Gastrocnemius medialis (tissue), 4 donors: ENCODE data around the gene NHEJ1. TPM values are rescaled to one million over a fixed set of nuclear protein-coding genes. Genes with fewer than 3 reads are reported as not detected.
A peak's percentile ranks its signal among the peaks of the same experiment; 100 is the strongest.

Experiments used
- ATAC-seq, 2 donors: fragments of 150-250 bp; one replicate each; pipeline ENCODE4 v1.9.1; 2016
- DNase-seq, 2 donors: peaks; one replicate each; pipeline ENCODE4 v3.0.0-alpha.2; 2019
- H3K27ac ChIP-seq, 4 donors: fragments of 200-600 bp; sonication (generic); 1 replicate in 1 of 4; 2 replicates in 3 of 4; pipeline ENCODE4 v1.5.1; 2016 to 2018; ENCODE audit warnings: mild to moderate bottlenecking in 2 of 4, moderate library complexity in 1 of 4
- H3K27me3 ChIP-seq, 3 donors: fragments of 200-600 bp; sonication (generic) in 2 of 3; 1 replicate in 1 of 3; 2 replicates in 2 of 3; pipeline versions ENCODE4 v1.5.1 to v1.6.0; 2016 to 2019; ENCODE audit warnings: mild to moderate bottlenecking in 1 of 3, moderate library complexity in 1 of 3
- H3K36me3 ChIP-seq, 2 donors: fragments of 200-600 bp; sonication (generic) in 1 of 2; one replicate each; pipeline ENCODE4 v1.5.1; 2017 to 2018
- H3K4me1 ChIP-seq, 2 donors: fragments of 200-600 bp; sonication (generic) in 1 of 2; one replicate each; pipeline ENCODE4 v1.5.1; 2016 to 2017; ENCODE audit warnings: mild to moderate bottlenecking in 2 of 2
- H3K4me3 ChIP-seq, 4 donors: fragments of 200-600 bp; sonication (generic) in 3 of 4; 1 replicate in 1 of 4; 2 replicates in 3 of 4; pipeline ENCODE4 v1.5.1; 2016 to 2019; ENCODE audit warnings: mild to moderate bottlenecking in 2 of 4
- H3K9me3 ChIP-seq, 3 donors: fragments of 200-600 bp; sonication (generic) in 2 of 3; 1 replicate in 1 of 3; 2 replicates in 2 of 3; pipeline ENCODE4 v1.5.1; 2016 to 2019
- CTCF ChIP-seq, 5 experiments: fragments of 450-650 bp in 3 of 5; fragments of 200-600 bp in 2 of 5; sonication (generic) in 2 of 5; IDR thresholded peaks in 4 of 5; conservative IDR thresholded peaks in 1 of 5; 1 replicate in 4 of 5; 2 replicates in 1 of 5; pipeline ENCODE4 v1.5.1; 2016 to 2019; ENCODE audit warnings: antibody characterized with exemption in 5 of 5, mild to moderate bottlenecking in 3 of 5, moderate library complexity in 3 of 5
- POLR2A ChIP-seq, 2 donors: fragments of 450-650 bp; IDR thresholded peaks; one replicate each; pipeline ENCODE4 v1.6.1; 2017; ENCODE audit warnings: antibody characterized with exemption in 2 of 2, mild to moderate bottlenecking in 2 of 2, moderate library complexity in 2 of 2
- in situ Hi-C, 4 donors: fragments of 200-750 bp; cut with MboI; loops; one replicate each; pipeline versions ENCODE4 v1.15.0 to v1.8.0; 2017; ENCODE audit warnings: low sequenced_read_pairs in 4 of 4
- intact Hi-C: fragments of 100-400 bp; cut with DNase I; formaldehyde crosslinking; loops from one replicate; pipeline ENCODE4 v1.15.1; 2023; ENCODE audit warnings: low total_unique reads
- total RNA-seq, 4 donors: library from RNA; depleted of rRNA; stranded (reverse); fragments of >200 nt; gene quantifications; one replicate each; pipeline versions ENCODE4 v1.1.0 to v1.2.3, GENCODE V29; 2016

NHEJ1 gene
- total RNA-seq, 4 donors from 2014 or later: 24.5 to 39.0 (median 26.4) TPM

GRCh38 chr2:219120082-219120481 lies 40.5 kb downstream of the NHEJ1 start:
- Histone ChIP-seq H3K36me3 (no peaks in the 10 kb centered on the region), H3K27me3 (no peaks in the 10 kb centered on the region), H3K4me3 (no peak overlapping the region), H3K4me1 (no peaks in the 10 kb centered on the region), H3K9me3 (no peaks in the 10 kb centered on the region), H3K27ac (no peak overlapping the region)
- ATAC-seq: no peak
- in situ Hi-C loops: loop anchor here in 1 of 4 donors (10.0 kb wide), 1 partner anchor 55 kb away; the partner anchor contains the start of gene IHH
- no peak for DNase-seq
- intact Hi-C loops: no loop called here
- TF ChIP-seq POLR2A (IDR thresholded peaks at IDR 0.05) (no peak), CTCF (IDR thresholded peaks at IDR 0.05 in 4 of 5, conservative IDR thresholded peaks at IDR 0.05 in 1 of 5) (no peak)

- TF ChIP-seq POLR2A (IDR thresholded peaks at IDR 0.05) (no peak), CTCF (IDR thresholded peaks at IDR 0.05 in 4 of 5, conservative IDR thresholded peaks at IDR 0.05 in 1 of 5) (peak; percentile 40 to 80 (median 69))
- Histone ChIP-seq H3K9me3 (no peaks in the 10 kb centered on the region), H3K27ac (no peak overlapping the region), H3K4me1 (no peaks in the 10 kb centered on the region), H3K27me3 (no peaks in the 10 kb centered on the region), H3K4me3 (no peak overlapping the region), H3K36me3 (no peaks in the 10 kb centered on the region)
- in situ Hi-C loops (loop anchor here (5.0 to 10.0 kb wide), 3 partner anchors 52 to 62 kb away; partner anchors contain the start of gene IHH (in 2 of the 4)), intact Hi-C loops (loop anchor here (1.0 kb wide), 3 partner anchors 61 to 123 kb away; no protein-coding TSS in a partner anchor)
- ATAC-seq (peak in 1 of 2 donors; percentile 53), DNase-seq (peak; percentile 9 to 25)
Measured at GRCh38 chr2:219119422-219120043, 41.1 kb downstream of the NHEJ1 start.

- no peak for TF ChIP-seq CTCF (IDR thresholded peaks at IDR 0.05 in 4 of 5, conservative IDR thresholded peaks at IDR 0.05 in 1 of 5)
- TF ChIP-seq POLR2A (IDR thresholded peaks at IDR 0.05): no peak
- intact Hi-C loops: no loop called here
Measured at GRCh38 chr2:219118504-219118903, 42.1 kb downstream of the NHEJ1 start.

GRCh38 chr2:219116776-219117646 lies 43.6 kb downstream of the NHEJ1 start:
- DNase-seq (no peak), ATAC-seq (no peak)
- Histone ChIP-seq H3K27me3 (no peaks in the 10 kb centered on the region), H3K4me1 (no peaks in the 10 kb centered on the region), H3K27ac (no peak overlapping the region), H3K36me3 (no peaks in the 10 kb centered on the region), H3K9me3 (no peaks in the 10 kb centered on the region), H3K4me3 (no peak overlapping the region)
- intact Hi-C loops: no loop called here
- no peak for TF ChIP-seq CTCF (IDR thresholded peaks at IDR 0.05 in 4 of 5, conservative IDR thresholded peaks at IDR 0.05 in 1 of 5)
- no peak for TF ChIP-seq POLR2A (IDR thresholded peaks at IDR 0.05)
- in situ Hi-C loops: loop anchor here in 3 of 4 donors (5.0 to 10.0 kb wide), 3 partner anchors 50 to 60 kb away; partner anchors contain the start of gene IHH (in 1 of the 3)

More at GRCh38 chr2:219118504-219118903, 42.1 kb downstream of the NHEJ1 start:
- no peak overlapping the region for H3K4me3 ChIP-seq
- H3K4me1 ChIP-seq: no peaks in the 10 kb centered on the region
- no peak for DNase-seq
- no peak overlapping the region for H3K27ac ChIP-seq
- H3K9me3 ChIP-seq: no peaks in the 10 kb centered on the region
- H3K36me3 ChIP-seq: no peaks in the 10 kb centered on the region
- ATAC-seq: no peak
- in situ Hi-C loops: loop anchor here in 3 of 4 donors (5.0 to 10.0 kb wide), 3 partner anchors 51 to 61 kb away; partner anchors contain the start of gene IHH (in 1 of the 3)
- no peaks in the 10 kb centered on the region for H3K27me3 ChIP-seq
